ENCODE data around the gene CYSTM1. TPM values are rescaled to one million over a fixed set of nuclear protein-coding genes. Genes with fewer than 3 reads are reported as not detected.

CYSTM1 gene
- total and polyA plus RNA-seq, 7 donors = 23.8 to 597 (median 51.7) TPM

- intact Hi-C loops (cut with DNase I) = loop anchor here (5.0 kb wide), 1 partner anchor 41 kb away; the partner anchor contains the start of gene PFDN1
- TF ChIP-seq POLR2AphosphoS5 (IDR thresholded peaks at IDR 0.05) (peak in 1 of 4 donors; percentile 28), EP300 (IDR thresholded peaks at IDR 0.05) (peak in 2 of 4 donors; percentile 6 to 12), POLR2A (IDR thresholded peaks at IDR 0.05) (no peak)
- no peaks in the 10 kb centered on the region for H3K27me3 ChIP-seq
- H3K4me1 ChIP-seq = peaks cover 0 to 30% (median 19%) of the 10 kb centered on the region in 4 donors
- no peaks in the 10 kb centered on the region for H3K9me3 ChIP-seq
- WGBS, 2 donors = 6 to 45% methylated on average over 8 of the region's 8 CpGs
- DNase-seq = peak; percentile 88
- H3K36me3 ChIP-seq = no peaks in the 10 kb centered on the region
- H3K27ac ChIP-seq = peak overlapping the region; percentile 3 to 79 (median 72)
- H3K4me3 ChIP-seq = peak overlapping the region in 1 of 4 donors; percentile 13
Measured at GRCh38 chr5:140261403-140262171, 86.6 kb downstream of the CYSTM1 start.

- Histone ChIP-seq H3K4me3 (no peak overlapping the region), H3K27ac (peak overlapping the region in 3 of 4 donors; percentile 71 to 79 (median 74)), H3K4me1 (peaks cover 0 to 30% (median 19%) of the 10 kb centered on the region in 4 donors), H3K27me3 (no peaks in the 10 kb centered on the region), H3K36me3 (no peaks in the 10 kb centered on the region), H3K9me3 (no peaks in the 10 kb centered on the region)
- 60 to 89% methylated on average over 3 of the region's 3 CpGs for WGBS, 2 donors
- TF ChIP-seq POLR2AphosphoS5 (IDR thresholded peaks at IDR 0.05) (no peak), POLR2A (IDR thresholded peaks at IDR 0.05) (no peak), CTCF (IDR thresholded peaks at IDR 0.05) (no peak), EP300 (IDR thresholded peaks at IDR 0.05) (no peak)
- intact Hi-C loops (cut with DNase I) = loop anchor here (5.0 kb wide), 1 partner anchor 40 kb away; the partner anchor contains the start of gene PFDN1
- no peak for DNase-seq
Measured at GRCh38 chr5:140262221-140262620, 87.2 kb downstream of the CYSTM1 start.

- no peaks in the 10 kb centered on the region for H3K27me3 ChIP-seq
- H3K4me3 ChIP-seq = no peak overlapping the region
- WGBS, 2 donors = 87 to 88% methylated on average over 3 of the region's 3 CpGs
- TF ChIP-seq POLR2A (IDR thresholded peaks at IDR 0.05) = no peak
- no peak for TF ChIP-seq POLR2AphosphoS5 (IDR thresholded peaks at IDR 0.05)
- no peak for TF ChIP-seq EP300 (IDR thresholded peaks at IDR 0.05)
- TF ChIP-seq CTCF (IDR thresholded peaks at IDR 0.05) = no peak
- H3K36me3 ChIP-seq = no peaks in the 10 kb centered on the region
- no peak for DNase-seq
- H3K4me1 ChIP-seq = peaks cover 0 to 30% (median 20%) of the 10 kb centered on the region in 4 donors
- H3K9me3 ChIP-seq = no peaks in the 10 kb centered on the region
- intact Hi-C loops (cut with DNase I) = loop anchor here (5.0 kb wide), 1 partner anchor 39 kb away; the partner anchor contains the start of gene PFDN1
- peak overlapping the region in 2 of 4 donors; percentile 74 to 79 for H3K27ac ChIP-seq
Measured at GRCh38 chr5:140262839-140263238, 87.9 kb downstream of the CYSTM1 start.

GRCh38 chr5:140265845-140266244 lies 90.9 kb downstream of the CYSTM1 start:
- no peak overlapping the region for H3K27ac ChIP-seq
- H3K9me3 ChIP-seq = no peaks in the 10 kb centered on the region
- intact Hi-C loops (cut with DNase I) = no loop called here
- 100% methylated on average over 1 of the region's 1 CpG for WGBS, 2 donors
- H3K4me1 ChIP-seq = peaks cover 0 to 26% (median 19%) of the 10 kb centered on the region in 4 donors
- H3K27me3 ChIP-seq = no peaks in the 10 kb centered on the region
- TF ChIP-seq POLR2AphosphoS5 (IDR thresholded peaks at IDR 0.05) (no peak), EP300 (IDR thresholded peaks at IDR 0.05) (no peak), CTCF (IDR thresholded peaks at IDR 0.05) (no peak), POLR2A (IDR thresholded peaks at IDR 0.05) (no peak)
- no peak overlapping the region for H3K4me3 ChIP-seq
- no peak for DNase-seq
- no peaks in the 10 kb centered on the region for H3K36me3 ChIP-seq

DNA sequence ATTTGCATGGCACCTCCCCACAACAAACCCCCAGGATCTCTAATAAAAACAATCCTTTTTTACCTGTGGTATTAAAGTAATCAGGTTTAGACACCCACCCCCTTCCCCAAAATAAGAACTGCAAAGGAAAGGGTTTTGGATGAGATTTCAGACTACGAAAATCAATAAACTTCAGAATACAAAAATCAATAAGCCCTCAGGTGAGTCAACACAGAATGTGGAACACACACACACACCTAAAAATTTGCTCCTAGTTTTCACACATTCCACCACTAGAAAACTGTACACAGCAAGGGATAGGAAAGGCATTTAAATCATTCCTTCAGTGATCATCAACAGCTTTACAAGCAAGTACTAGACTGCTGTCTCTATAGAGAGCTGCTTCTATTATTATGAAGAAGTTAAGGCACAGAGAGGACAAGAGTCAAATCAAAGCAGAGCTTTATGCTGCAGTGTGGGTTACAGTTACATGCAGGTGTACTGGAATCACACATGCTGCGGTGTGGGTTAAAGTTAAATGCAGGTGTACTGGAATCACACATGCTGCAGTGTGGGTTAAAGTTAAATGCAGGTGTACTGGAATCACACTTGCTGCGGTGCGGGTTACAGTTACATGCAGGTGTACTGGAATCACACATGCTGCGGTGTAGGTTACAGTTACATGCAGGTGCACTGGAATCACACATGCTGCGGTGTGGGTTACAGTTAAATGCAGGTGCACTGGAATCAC lies 91.6 kb downstream of the CYSTM1 start:
- H3K36me3 ChIP-seq = no peaks in the 10 kb centered on the region
- TF ChIP-seq EP300 (IDR thresholded peaks at IDR 0.05) (no peak), POLR2AphosphoS5 (IDR thresholded peaks at IDR 0.05) (no peak), CTCF (IDR thresholded peaks at IDR 0.05) (no peak), POLR2A (IDR thresholded peaks at IDR 0.05) (no peak)
- H3K4me3 ChIP-seq = no peak overlapping the region
- intact Hi-C loops (cut with DNase I) = no loop called here
- no peaks in the 10 kb centered on the region for H3K9me3 ChIP-seq
- no peak for DNase-seq
- WGBS, 2 donors = 78 to 93% methylated on average over 6 of the region's 6 CpGs
- no peaks in the 10 kb centered on the region for H3K27me3 ChIP-seq
- H3K27ac ChIP-seq = no peak overlapping the region
- H3K4me1 ChIP-seq = peaks cover 0 to 18% (median 14%) of the 10 kb centered on the region in 4 donors

Data from sigmoid colon (tissue), 7 donors.